ENCODE measurements around the gene ZNF22.

DNA sequence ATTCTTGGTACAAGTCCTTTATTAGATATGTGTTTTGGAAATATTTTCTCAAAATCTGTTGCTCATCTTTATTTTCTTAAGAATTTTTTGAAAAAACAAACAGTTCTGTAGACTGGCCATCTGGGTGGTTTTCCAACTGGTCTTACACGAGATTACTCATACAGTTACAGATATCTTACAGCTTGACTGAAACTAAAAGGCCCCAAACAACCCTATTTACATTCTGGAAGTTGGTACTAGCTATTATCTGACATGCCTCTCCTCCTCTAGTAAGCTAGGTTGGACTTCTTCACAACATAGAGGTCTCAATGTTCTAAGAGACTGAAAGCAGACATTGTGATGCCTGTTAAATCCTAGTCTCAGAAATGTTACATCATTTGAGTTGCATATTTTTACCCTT, 52.0 kb downstream of the ZNF22 start:
- TF ChIP-seq, protein P1, sequence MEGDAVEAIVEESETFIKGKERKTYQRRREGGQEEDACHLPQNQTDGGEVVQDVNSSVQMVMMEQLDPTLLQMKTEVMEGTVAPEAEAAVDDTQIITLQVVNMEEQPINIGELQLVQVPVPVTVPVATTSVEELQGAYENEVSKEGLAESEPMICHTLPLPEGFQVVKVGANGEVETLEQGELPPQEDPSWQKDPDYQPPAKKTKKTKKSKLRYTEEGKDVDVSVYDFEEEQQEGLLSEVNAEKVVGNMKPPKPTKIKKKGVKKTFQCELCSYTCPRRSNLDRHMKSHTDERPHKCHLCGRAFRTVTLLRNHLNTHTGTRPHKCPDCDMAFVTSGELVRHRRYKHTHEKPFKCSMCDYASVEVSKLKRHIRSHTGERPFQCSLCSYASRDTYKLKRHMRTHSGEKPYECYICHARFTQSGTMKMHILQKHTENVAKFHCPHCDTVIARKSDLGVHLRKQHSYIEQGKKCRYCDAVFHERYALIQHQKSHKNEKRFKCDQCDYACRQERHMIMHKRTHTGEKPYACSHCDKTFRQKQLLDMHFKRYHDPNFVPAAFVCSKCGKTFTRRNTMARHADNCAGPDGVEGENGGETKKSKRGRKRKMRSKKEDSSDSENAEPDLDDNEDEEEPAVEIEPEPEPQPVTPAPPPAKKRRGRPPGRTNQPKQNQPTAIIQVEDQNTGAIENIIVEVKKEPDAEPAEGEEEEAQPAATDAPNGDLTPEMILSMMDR (IDR thresholded peaks at IDR 0.05): no peak
- no peak for TF ChIP-seq POLR2A (IDR thresholded peaks at IDR 0.05)
